Activated CD4-positive, alpha-beta T cell treated with anti-CD3 and anti-CD28 coated beads, Interleukin-2, amount 50 U/mL, for 48 hours (primary cell): ENCODE measurements around the gene TAS2R9.
"Not testable (repeated sequence)": the region's sequence is repeated elsewhere in the genome, so short reads cannot be mapped to it uniquely, and the experiment has no call there.

Experiments
- DNase-seq, 2 experiments: peaks; one replicate each; pipeline ENCODE4 v3.0.0-alpha.2; 2020

The TAS2R9 gene

GRCh38 chr12:10810068-10810467 lies at the start of gene TAS2R9:
Gene TAS2R9 (minus strand): TSS chr12:10810168. CDS start chr12:10810075, 93 bp downstream.
- DNase-seq = no peak

- DNase-seq = no peak
These were observed 45.8 kb upstream of the TAS2R9 start for GRCh38 chr12:10855807-10856206.

- no peak for DNase-seq
These were observed 43.8 kb upstream of the TAS2R9 start for GRCh38 chr12:10853776-10854175.

- DNase-seq = no peak
These were observed 41.4 kb upstream of the TAS2R9 start for GRCh38 chr12:10851243-10851858.

- no peak for DNase-seq
These were observed 39.5 kb upstream of the TAS2R9 start, which contains the start of gene PRR4 for GRCh38 chr12:10849425-10849878. Gene PRR4 (minus strand): TSS chr12:10849475. CDS start chr12:10849437, 38 bp downstream.

GRCh38 chr12:10847744-10848143 lies 37.8 kb upstream of the TAS2R9 start:
- no peak for DNase-seq

GRCh38 chr12:10842862-10843261 lies 32.9 kb upstream of the TAS2R9 start:
- DNase-seq = no peak

- DNase-seq = no peak
These were observed 28.5 kb upstream of the TAS2R9 start for GRCh38 chr12:10838461-10838860.

- DNase-seq = no peak
These were observed 20.0 kb upstream of the TAS2R9 start for GRCh38 chr12:10829994-10830393.

GRCh38 chr12:10826258-10826657 lies 16.3 kb upstream of the TAS2R9 start, which contains the start of gene TAS2R10:
Gene TAS2R10 (minus strand): TSS chr12:10826358. CDS start chr12:10826269, 89 bp downstream.
- DNase-seq = no peak

- no peak for DNase-seq
These were observed 15.0 kb upstream of the TAS2R9 start for GRCh38 chr12:10824957-10825356.

GRCh38 chr12:10811883-10812536 lies 2.0 kb upstream of the TAS2R9 start:
- DNase-seq = no peak

GRCh38 chr12:10807186-10807585 lies 2.8 kb downstream of the TAS2R9 start, which contains the start of gene TAS2R8:
Gene TAS2R8 (minus strand): TSS chr12:10807286. CDS start chr12:10806980, 306 bp downstream.
- no peak for DNase-seq

- DNase-seq = no peak
These were observed 7.4 kb downstream of the TAS2R9 start, which contains the start of gene TAS2R7 for GRCh38 chr12:10802587-10802986. Gene TAS2R7 (minus strand): TSS chr12:10802627. CDS start chr12:10802570, 57 bp downstream.

- no peak for DNase-seq
These were observed 8.2 kb downstream of the TAS2R9 start for GRCh38 chr12:10801741-10802140.

GRCh38 chr12:10794222-10794621 lies 15.7 kb downstream of the TAS2R9 start:
- no peak for DNase-seq

GRCh38 chr12:10791769-10792168 lies 18.2 kb downstream of the TAS2R9 start:
- not testable (repeated sequence) for DNase-seq

GRCh38 chr12:10783252-10783651 lies 26.7 kb downstream of the TAS2R9 start:
- DNase-seq = no peak

GRCh38 chr12:10779103-10779502 lies 30.9 kb downstream of the TAS2R9 start:
- DNase-seq = no peak

- no peak for DNase-seq
These were observed 38.7 kb downstream of the TAS2R9 start for GRCh38 chr12:10771132-10771733.

- no peak for DNase-seq
These were observed 50.3 kb downstream of the TAS2R9 start for GRCh38 chr12:10759657-10760056.
